HEK293T (cell line): ENCODE results near the gene DMRTC2.

Source experiments
- CTCF ChIA-PET: fragments of 350-600 bp; formaldehyde crosslinking; extraction: SDS; loops from one replicate; lab custom pipeline; 2021; ENCODE audit warnings: antibody characterized with exemption, inconsistent platforms; lab: Yijun Ruan, JAX
- POLR2A ChIA-PET: fragments of 350-600 bp; formaldehyde crosslinking; extraction: SDS; loops from one replicate; lab custom pipeline; 2020; ENCODE audit warnings: antibody characterized with exemption, inconsistent platforms; lab: Yijun Ruan, JAX
- DNase-seq: peaks from one replicate; pipeline ENCODE4 v3.0.0; 2012; ENCODE audit warnings: mixed read lengths; ENCODE audit errors: extremely low spot score
- ARNT ChIP-seq: fragments of 450-650 bp; IDR thresholded peaks from 2 replicates; pipeline ENCODE4 v1.6.1; 2017; ENCODE audit warnings: mild to moderate bottlenecking
- BHLHE40 ChIP-seq: fragments of 450-650 bp; IDR thresholded peaks from 2 replicates; pipeline ENCODE4 v1.6.1; 2016; ENCODE audit warnings: mild to moderate bottlenecking, moderate library complexity, borderline replicate concordance
- CTBP1 ChIP-seq: fragments of 450-650 bp; IDR thresholded peaks from 2 replicates; pipeline ENCODE4 v1.6.1; 2016; ENCODE audit warnings: borderline replicate concordance
- ELF4 ChIP-seq: fragments of 450-650 bp; IDR thresholded peaks from 2 replicates; pipeline ENCODE4 v1.6.1; 2017; ENCODE audit warnings: antibody characterized with exemption
- FOXA1 ChIP-seq: fragments of 450-650 bp; IDR thresholded peaks from 2 replicates; pipeline ENCODE4 v1.6.1; 2016; ENCODE audit warnings: mild to moderate bottlenecking
- FOXK2 ChIP-seq: fragments of 450-650 bp; IDR thresholded peaks from 2 replicates; pipeline ENCODE4 v1.6.1; 2016; ENCODE audit warnings: mild to moderate bottlenecking
- FOXM1 ChIP-seq: fragments of 450-650 bp; IDR thresholded peaks from 2 replicates; pipeline ENCODE4 v1.6.1; 2017; ENCODE audit warnings: mild to moderate bottlenecking, borderline replicate concordance
- HDGF ChIP-seq: fragments of 450-650 bp; IDR thresholded peaks from 2 replicates; pipeline ENCODE4 v1.6.1; 2017; ENCODE audit warnings: antibody characterized with exemption, borderline replicate concordance
- L3MBTL2 ChIP-seq: fragments of 450-650 bp; conservative IDR thresholded peaks from 2 replicates; pipeline ENCODE4 v1.6.1; 2016; ENCODE audit warnings: mild to moderate bottlenecking
- LEF1 ChIP-seq: fragments of 450-650 bp; IDR thresholded peaks from 2 replicates; pipeline ENCODE4 v1.6.1; 2017; ENCODE audit warnings: mild to moderate bottlenecking, borderline replicate concordance
- NFRKB ChIP-seq: fragments of 450-650 bp; IDR thresholded peaks from 2 replicates; pipeline ENCODE4 v1.6.1; 2016; ENCODE audit warnings: mild to moderate bottlenecking, moderate library complexity
- PKNOX1 ChIP-seq: fragments of 450-650 bp; IDR thresholded peaks from 2 replicates; pipeline ENCODE4 v1.6.1; 2016
- SP1 ChIP-seq: fragments of 450-650 bp; IDR thresholded peaks from 2 replicates; pipeline ENCODE4 v1.6.1; 2017
- SUZ12 ChIP-seq: fragments of 450-650 bp; IDR thresholded peaks from 2 replicates; pipeline ENCODE4 v1.6.1; 2016; ENCODE audit warnings: mild to moderate bottlenecking
- TARDBP ChIP-seq: fragments of 450-650 bp; IDR thresholded peaks from 2 replicates; pipeline ENCODE4 v1.6.1; 2016
- ZNF384 ChIP-seq: fragments of 450-650 bp; IDR thresholded peaks from 2 replicates; pipeline ENCODE4 v1.6.1; 2016

DMRTC2 gene

GRCh38 chr19:41861116-41861768 lies 16.4 kb downstream of the DMRTC2 start:
- ChIA-PET CTCF (no interaction called here), POLR2A (interaction anchor here (1.6 to 3.6 kb wide), 6 partner anchors 11 to 98 kb away, joined by 7 to 43 read pairs (median 9); partner anchors contain the start of gene RABAC1)
- TF ChIP-seq ZNF384, result no peak
- no peak for TF ChIP-seq FOXK2
- TF ChIP-seq ARNT, result no peak
- TF ChIP-seq PKNOX1, result no peak
- no peak for TF ChIP-seq CTBP1
- TF ChIP-seq SUZ12, result no peak
- TF ChIP-seq FOXA1, result no peak
- TF ChIP-seq L3MBTL2, result no peak
- no peak for TF ChIP-seq FOXM1
- no peak for TF ChIP-seq HDGF
- TF ChIP-seq TARDBP, result no peak
- no peak for DNase-seq

- ChIA-PET POLR2A (interaction anchor here (1.1 to 1.6 kb wide), 2 partner anchors 11 to 97 kb away, joined by 3 to 4 read pairs; partner anchors contain the start of gene RABAC1), CTCF (no interaction called here)
- DNase-seq, result no peak
- TF ChIP-seq PKNOX1 (no peak), SUZ12 (no peak), ELF4 (no peak), SP1 (no peak)
Observed at GRCh38 chr19:41861846-41862245, 17.0 kb downstream of the DMRTC2 start.

- POLR2A ChIA-PET, result interaction anchor here (1.1 to 1.6 kb wide), 2 partner anchors 11 to 96 kb away, joined by 3 to 4 read pairs; partner anchors contain the start of gene RABAC1
- DNase-seq, result no peak
- CTCF ChIA-PET, result interaction anchor here (2.1 kb wide), 1 partner anchor 11 kb away, joined by 6 read pairs; no protein-coding TSS in a partner anchor
Observed at GRCh38 chr19:41862445-41862986, 17.7 kb downstream of the DMRTC2 start.

GRCh38 chr19:41863209-41863931 lies 18.5 kb downstream of the DMRTC2 start:
- ChIA-PET CTCF (interaction anchor here (2.1 kb wide), 1 partner anchor 10 kb away, joined by 6 read pairs; no protein-coding TSS in a partner anchor), POLR2A (interaction anchor here (1.1 to 1.6 kb wide), 2 partner anchors 10 to 95 kb away, joined by 3 to 4 read pairs; partner anchors contain the start of gene RABAC1)
- TF ChIP-seq FOXA1 (no peak), TARDBP (no peak)
- DNase-seq, result no peak

More at GRCh38 chr19:41862445-41862986, 17.7 kb downstream of the DMRTC2 start:
- TF ChIP-seq NFRKB (no peak), SP1 (no peak), LEF1 (no peak), ZNF384 (no peak), PKNOX1 (no peak), TARDBP (no peak), ELF4 (no peak), FOXM1 (no peak), CTBP1 (no peak), L3MBTL2 (no peak), HDGF (no peak), BHLHE40 (no peak), SUZ12 (no peak), FOXK2 (no peak), FOXA1 (no peak), ARNT (no peak)

GRCh38 chr19:41864374-41864773 lies 19.5 kb downstream of the DMRTC2 start:
- ChIA-PET CTCF (interaction anchor here (2.1 kb wide), 1 partner anchor 9 kb away, joined by 6 read pairs; no protein-coding TSS in a partner anchor), POLR2A (interaction anchor here (1.0 kb wide), 1 partner anchor 20 kb away, joined by 3 read pairs; no protein-coding TSS in a partner anchor)
- no peak for DNase-seq
- TF ChIP-seq ELF4 (no peak), SP1 (no peak), LEF1 (no peak), SUZ12 (no peak), CTBP1 (no peak), ARNT (no peak)

- POLR2A ChIA-PET, result no interaction called here
Observed at GRCh38 chr19:41866284-41866683, 21.4 kb downstream of the DMRTC2 start.

More at GRCh38 chr19:41866284-41866683, 21.4 kb downstream of the DMRTC2 start:
- TF ChIP-seq FOXM1, result no peak
- TF ChIP-seq NFRKB, result no peak
- TF ChIP-seq SP1, result no peak
- TF ChIP-seq TARDBP, result no peak
- no peak for TF ChIP-seq HDGF
- no peak for TF ChIP-seq ELF4
- no peak for TF ChIP-seq CTBP1
- TF ChIP-seq L3MBTL2, result no peak
- no peak for TF ChIP-seq FOXA1
- no peak for TF ChIP-seq SUZ12
- TF ChIP-seq ZNF384, result no peak
- TF ChIP-seq LEF1, result no peak
- no peak for TF ChIP-seq FOXK2
- no peak for TF ChIP-seq PKNOX1
- DNase-seq, result no peak
- CTCF ChIA-PET, result no interaction called here
